Activated gamma-delta T cell treated with Interleukin-2 at 50 U/mL for 16 hours (primary cell): ENCODE measurements around the gene DNAJB6.
"Not testable (repeated sequence)": the region's sequence is repeated elsewhere in the genome, so short reads cannot be mapped to it uniquely, and the experiment has no call there.

Experiments used
- DNase-seq: peaks from one replicate; pipeline ENCODE4 v3.0.0-alpha.2; 2020

The DNAJB6 gene

DNA sequence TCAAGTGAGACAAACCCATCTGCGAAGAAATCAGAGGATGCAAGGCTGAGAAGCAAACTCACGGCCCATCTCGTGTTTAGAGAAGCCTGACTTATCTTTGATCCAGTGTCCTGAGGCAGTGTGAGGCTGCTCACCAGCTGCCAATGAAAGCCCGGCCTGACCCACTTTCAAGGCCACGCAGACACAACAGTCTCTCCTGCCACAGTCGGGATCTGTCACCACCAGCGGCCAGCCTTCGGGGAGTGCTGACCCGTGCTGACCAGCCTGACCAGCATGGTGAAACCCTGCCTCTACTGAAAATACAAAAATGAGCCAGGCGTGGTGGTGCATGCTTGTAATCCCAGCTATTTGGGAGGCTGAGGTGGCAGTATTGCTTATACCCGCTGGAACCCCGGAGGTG lies 7.4 kb upstream of the DNAJB6 start:
- DNase-seq: no peak

GRCh38 chr7:157330567-157330966 lies 6.2 kb upstream of the DNAJB6 start:
- not testable (repeated sequence) for DNase-seq

DNA sequence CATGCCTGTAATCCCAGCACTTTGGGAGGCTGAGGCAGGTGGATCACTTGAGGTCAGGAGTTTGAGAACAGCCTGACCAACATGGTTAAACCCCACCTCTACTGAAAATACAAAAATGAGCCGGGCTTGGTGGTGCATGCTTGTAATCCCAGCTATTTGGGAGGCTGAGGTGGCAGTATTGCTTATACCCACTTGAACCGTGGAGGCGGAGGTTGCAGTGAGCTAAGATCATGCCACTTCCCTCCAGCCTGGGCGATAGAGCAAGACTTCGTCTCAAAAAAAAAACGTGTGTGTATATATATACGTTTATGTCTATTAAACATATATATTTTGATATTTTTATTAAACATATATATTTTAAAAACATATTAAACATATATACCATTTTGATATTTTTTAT lies 5.8 kb upstream of the DNAJB6 start:
- DNase-seq: not testable (repeated sequence)

DNA sequence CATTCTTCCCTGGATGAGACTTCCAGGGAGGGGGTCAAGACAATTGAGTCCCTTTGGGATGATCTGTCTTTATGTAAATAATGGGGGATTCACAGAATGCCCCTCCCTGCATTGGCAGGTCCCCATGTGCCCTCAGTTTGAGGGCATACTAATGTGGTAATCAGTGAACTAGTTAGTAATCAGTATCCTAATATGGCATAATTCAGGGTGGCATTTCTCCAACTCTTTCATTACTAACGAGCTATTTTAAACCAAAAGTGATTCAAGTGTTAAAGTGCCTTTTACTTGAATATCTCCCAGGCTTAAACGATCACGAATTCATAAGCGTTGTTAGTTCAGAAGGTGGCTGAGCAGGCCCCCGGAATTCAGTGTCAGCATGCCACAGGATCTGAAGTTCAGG lies 1.6 kb upstream of the DNAJB6 start:
- DNase-seq: no peak

DNA sequence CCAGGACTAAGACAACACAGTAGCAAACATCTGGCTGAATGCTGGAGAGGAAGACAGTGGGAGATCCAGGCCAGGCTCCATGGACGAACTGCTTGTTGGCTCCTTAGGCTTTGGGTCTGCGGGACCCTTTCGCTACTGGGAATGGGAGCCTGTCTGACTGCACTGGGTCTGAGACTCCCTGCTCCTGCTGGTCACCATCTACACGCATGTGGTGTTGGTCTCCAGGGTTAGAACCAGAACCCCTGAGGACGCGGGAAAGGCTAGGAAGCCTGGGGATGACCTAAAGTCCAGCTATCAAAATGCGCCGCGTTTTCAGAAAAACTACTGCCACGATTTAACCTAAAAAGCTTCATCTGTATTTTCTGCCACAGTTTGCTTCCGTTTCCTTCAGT lies 817 bp upstream of the DNAJB6 start:
- no peak for DNase-seq

DNA sequence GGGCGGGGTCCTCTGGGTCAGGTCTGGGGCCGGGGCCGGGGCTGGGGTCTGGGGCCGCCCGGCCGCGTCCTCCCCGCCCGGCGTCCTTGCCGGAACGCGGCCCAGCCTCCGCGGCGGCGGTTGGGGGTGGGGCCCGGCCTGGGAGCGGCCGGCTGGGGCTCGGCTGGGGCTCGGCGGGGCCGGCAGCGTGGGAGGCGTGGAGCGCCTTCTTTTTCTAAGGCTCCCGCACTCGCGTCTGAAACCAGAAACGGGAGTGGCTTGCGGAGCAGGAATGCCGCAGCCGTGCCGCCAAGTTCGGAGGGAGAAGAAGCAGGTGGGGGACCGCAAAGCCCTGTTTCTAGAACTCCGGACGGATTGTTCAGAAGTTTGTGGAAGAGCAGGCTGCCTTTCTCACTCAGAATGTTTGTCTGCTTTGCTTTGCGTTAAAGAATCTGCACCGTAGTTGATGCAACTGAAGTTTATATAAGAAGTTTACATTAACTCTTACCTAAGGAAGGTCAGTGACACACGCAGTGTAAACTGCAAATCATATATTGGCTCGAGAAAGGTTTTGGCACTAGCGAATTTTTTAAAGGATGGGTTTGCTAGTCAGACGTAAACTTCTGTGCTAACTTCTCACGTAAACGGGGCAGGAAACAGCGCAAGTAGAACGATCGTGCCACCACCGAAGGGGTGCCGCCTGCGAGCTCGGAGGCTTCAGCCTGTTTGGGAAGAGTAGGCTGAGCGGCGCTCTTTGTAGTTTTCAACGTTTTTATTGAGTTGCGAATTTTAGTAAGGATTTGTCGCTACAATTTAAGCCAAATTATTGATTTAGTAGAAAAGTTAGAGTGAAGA lies 729 bp downstream of the DNAJB6 start:
- DNase-seq: peak; percentile 48

DNA sequence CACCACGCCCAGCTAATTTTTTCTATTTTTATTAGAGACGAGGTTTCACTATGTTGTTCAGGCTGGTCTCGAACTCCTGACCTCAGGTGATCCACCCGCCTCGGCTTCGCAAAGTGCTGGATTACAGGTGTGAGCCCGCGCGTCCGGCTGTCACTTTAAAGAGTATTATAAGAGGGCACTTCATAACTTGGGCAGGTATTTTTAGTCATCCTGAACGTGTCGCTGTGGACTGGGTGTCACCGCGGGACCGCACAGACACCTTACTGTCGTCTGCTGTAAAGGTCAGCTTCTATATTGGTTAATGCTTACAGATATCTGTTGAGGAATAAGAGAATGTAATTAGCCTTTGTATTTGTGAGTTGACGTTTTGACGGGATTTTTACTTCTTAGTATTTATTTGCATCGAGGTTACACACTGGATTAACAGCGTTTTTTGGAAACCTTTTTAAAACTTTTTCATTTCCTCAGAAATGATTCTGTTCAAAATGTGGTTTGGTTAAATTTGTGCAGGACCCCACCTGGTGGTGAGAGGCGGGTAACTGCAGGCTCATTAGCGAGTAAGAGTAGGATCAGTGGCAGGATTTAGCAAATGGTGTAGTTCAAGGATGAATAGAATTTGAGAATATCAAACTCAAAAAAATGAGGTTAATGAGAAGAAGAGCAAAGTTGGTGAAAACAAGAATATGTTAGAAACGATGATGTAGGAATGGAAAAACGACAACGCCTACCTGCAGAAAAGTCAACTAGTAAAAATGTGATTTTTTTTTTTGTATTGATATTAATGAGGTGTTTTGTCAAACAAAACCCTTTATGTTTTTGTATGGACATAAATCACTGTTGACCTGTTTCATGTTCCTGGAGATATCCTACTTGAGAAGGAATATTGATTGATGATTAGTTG lies 3.2 kb downstream of the DNAJB6 start:
- peak; percentile 66 for DNase-seq

DNA sequence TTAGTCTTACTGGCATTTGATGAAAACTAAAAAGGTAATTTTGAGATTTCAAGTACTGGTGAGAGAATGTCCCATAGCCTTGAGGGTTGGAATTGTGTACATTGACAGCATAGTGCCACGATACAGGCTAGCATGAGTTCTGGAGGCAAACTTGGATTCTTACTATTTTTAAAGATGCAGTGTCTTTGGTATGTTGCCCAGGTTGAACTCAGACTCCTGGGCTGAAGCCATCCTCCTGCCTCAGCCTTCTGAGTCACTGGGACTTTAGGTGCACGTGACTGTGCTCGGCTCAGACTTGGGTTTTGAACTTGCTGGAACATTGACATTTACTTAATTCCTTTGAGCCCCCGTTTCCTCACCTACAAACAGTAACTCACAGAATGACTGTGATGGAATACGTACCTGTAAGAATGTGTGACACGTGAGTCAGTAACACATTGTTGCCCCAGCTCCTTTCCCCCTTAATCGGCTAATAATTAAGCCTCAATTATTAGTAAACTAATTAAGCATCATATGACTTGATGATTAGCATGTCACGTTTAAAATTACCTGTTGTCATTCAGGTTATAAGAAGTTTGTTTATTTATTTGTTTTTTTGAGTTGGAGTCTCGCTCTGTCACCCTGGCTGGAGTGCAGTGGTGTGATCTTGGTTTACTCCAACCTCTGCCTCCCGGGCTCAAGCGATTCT lies 10.6 kb downstream of the DNAJB6 start:
- DNase-seq: no peak

DNA sequence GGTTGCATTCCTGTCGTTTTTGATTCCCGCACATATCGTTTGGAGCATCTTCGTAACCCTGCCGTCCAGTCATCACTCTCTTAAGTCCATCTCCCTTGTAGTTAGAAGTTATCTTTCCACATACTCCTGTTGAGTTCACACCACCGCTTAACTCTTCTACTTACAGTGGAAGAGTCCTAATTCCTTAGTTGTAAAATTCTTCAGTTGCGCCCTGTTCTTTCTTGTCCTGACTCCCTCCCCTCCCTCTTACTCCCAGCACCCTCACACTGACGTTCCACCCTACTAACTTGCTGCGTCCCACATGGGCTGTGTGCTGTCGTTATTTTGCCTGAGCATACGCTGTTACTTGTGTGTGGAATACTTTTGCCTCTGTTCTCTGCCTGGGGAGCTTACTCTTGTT lies 11.7 kb downstream of the DNAJB6 start:
- no peak for DNase-seq

GRCh38 chr7:157352516-157352915 lies 15.7 kb downstream of the DNAJB6 start:
- no peak for DNase-seq

DNA sequence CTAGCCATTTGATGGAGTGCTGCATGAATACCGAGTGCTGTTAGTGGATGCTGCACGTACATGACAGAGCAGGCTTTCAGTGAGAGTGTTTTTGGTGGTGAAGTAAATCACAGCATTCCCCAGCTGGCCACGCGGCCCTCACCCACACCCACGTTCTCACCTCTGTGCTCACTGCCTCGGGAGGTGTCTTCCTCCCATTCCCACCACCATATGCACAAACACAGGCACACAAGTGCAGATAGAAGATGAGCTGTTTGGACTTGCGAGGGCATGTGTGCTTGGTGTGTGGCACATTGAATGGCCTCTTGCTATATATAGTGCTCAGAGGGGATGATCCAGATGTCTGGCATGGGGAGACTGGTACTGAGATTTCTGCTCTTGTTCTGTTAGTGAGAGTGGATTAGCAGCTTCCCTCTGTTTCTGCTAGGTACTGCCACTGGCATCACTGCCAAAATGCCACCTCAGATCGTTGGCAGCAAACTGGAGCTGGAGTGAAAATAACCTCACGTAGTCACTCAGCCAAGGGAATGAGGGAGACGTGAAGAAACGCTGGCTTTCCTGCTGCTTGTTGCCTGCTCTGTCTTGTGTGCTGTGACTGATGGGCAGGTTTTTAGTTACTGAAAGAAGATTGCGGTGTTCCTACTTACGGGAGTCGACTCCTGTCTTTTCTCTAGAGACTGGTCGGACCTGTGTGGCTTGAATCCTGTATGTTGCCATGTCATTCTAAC lies 19.1 kb downstream of the DNAJB6 start:
- DNase-seq: no peak

DNA sequence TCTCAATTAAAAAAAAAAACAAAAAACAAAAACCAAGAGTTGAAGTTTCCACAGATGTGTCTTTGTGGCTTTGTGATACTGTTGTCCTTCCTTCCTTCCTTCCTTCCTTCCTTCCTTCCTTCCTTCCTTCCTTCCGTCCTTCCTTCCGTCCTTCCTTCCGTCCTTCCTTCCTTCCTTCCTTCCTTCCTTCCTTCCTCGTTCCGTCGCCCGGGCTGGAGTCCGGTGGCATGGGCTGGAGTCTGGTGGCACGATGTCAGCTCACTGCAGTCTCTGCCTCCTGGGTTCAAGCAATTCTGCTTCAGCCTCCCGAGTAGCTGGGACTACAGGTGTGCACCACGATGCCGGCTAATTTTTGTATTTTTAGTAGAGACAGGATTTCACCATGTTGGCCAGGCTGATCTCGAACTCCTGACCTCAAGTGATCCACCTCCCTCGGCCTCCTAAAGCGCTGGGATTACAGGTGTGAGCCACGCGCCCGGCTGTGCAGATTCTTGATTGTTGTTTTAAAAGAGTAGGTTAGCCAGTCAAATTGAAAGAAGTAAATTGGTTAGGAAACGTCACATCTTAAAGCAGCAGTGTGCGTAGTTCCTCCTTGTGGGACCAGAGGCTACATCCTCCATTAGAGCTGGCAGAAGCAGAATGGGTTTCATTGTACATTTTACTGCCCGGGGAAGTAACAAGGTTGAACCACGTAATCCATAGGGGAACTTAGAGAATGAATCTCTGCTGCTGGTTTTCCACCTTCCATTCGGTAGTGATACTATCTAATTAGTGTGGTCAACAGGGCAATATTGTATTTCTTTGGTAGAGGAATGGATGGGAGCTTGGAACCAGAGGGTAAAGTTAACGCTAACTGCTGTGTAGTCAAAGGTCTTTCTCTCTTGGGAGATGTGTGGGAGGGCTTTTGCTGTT lies 20.6 kb downstream of the DNAJB6 start:
- DNase-seq: no peak

- no peak for DNase-seq
Measured at GRCh38 chr7:157358041-157358752, 21.4 kb downstream of the DNAJB6 start.

DNA sequence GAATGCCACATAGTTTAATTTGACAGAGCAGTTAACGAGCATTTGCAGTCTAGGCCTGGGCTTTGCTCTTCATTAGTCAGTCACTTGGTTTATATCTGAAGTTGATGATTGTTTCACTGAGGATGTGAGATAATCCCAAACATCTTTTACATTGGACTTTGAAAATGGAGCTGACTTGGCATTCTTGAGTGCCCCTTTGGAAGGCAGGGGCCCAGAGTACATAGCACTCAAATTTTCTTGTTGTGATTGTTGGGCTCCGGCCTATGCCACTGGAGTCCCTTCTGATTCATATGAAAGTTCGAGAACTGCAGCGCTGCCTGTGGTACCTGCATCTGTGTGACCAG lies 21.9 kb downstream of the DNAJB6 start:
- DNase-seq: no peak

- no peak for DNase-seq
Measured at GRCh38 chr7:157359581-157359980, 22.8 kb downstream of the DNAJB6 start.

- DNase-seq: no peak
Measured at GRCh38 chr7:157360483-157361025, 23.8 kb downstream of the DNAJB6 start.

- no peak for DNase-seq
Measured at GRCh38 chr7:157361537-157361936, 24.7 kb downstream of the DNAJB6 start.

GRCh38 chr7:157362729-157363128 lies 25.9 kb downstream of the DNAJB6 start:
- no peak for DNase-seq

DNA sequence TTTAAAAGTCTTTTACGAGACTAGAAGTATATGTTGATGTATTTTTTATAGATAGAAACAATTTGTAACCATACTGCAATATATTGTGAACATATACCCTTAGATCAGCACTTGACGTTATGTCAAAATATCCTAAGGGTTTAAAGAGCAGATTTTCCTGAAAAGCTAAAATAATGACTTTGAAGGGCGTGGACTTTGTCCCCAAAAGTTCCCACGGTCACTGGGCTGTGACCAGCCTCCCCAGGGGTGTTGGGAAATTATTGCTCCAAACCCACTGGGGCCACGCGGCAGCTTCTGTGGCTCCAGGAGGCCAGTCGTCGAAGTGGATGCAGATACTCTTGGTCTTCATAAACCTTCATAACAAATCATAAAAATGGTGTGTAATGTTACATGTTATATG lies 29.9 kb downstream of the DNAJB6 start:
- no peak for DNase-seq

GRCh38 chr7:157368955-157369354 lies 32.2 kb downstream of the DNAJB6 start:
- no peak for DNase-seq

DNA sequence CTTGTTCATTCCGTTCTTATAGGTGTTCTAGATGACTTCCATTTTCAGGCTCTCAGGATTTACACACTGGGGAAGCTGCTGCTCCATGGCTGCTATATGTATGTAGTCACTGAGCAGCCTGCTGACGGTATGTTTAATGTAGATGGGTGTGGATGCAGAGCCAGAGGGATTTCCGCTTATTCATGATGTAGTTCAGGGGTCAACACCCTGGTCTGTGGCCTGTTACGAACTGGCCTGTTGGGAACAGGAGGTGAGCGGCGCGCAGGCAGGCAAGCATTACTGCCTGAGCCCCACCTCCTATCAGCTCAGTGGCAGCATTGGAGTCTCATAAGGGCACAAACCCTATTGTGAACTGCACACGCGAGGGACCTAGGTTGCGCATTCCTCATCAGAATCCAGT lies 33.9 kb downstream of the DNAJB6 start:
- DNase-seq: no peak
